K562 (cell line): ENCODE data around the gene SOWAHD. TPM values are rescaled to one million over a fixed set of nuclear protein-coding genes. Genes with fewer than 3 reads are reported as not detected.

Experiments
- ATAC-seq: fragments of 200-7000 bp; cut with Tn5 transposase; 3 replicates; pipeline ENCODE4 v1.9.1; 2020; ENCODE audit warnings: moderate library complexity
- BruUV-seq: library from RNA; stranded (reverse); fragments of 400-500 nt; replicated peaks from 2 replicates; lab custom pipeline; 2021; lab: Mats Ljungman, UMichigan
- CTCF ChIA-PET: fragments of 300-600 bp; formaldehyde crosslinking; extraction: SDS; loops from one replicate; lab custom pipeline; 2021; ENCODE audit warnings: low intra/inter-chr PET ratio; lab: Yijun Ruan, JAX
- POLR2A ChIA-PET: fragments of 300-600, 350-650 bp; sonication (Branson Sonifier 250); formaldehyde crosslinking; extraction: SDS; loops from one replicate; lab custom pipeline; 2021; ENCODE audit warnings: antibody characterized with exemption, inconsistent platforms; lab: Yijun Ruan, JAX
- DNase-seq, 4 experiments: peaks; one replicate each; pipeline versions ENCODE4 v3.0.0 to v3.0.0-alpha.2; 2011 to 2018; ENCODE audit warnings: low spot score in 3 of 4, mixed read lengths in 3 of 4; ENCODE audit errors: extremely low read depth in 1 of 4
- FAIRE-seq: peaks from 2 replicates; lab custom pipeline; 2011; peaks lifted over from hg19 to GRCh38; lab: Jason Lieb, UNC
- H2AFZ ChIP-seq: 2 replicates; pipeline ENCODE4 v1.6.0; 2011; ENCODE audit warnings: low read depth, low read length, control low read depth, inconsistent platforms
- H3K27ac ChIP-seq: fragments of 200-600 bp; 3 replicates; pipeline ENCODE4 v1.8.0; 2011; ENCODE audit warnings: low read depth, mild to moderate bottlenecking, control low read depth, inconsistent platforms, low read length, moderate library complexity, mixed read lengths; ENCODE audit errors: extremely low read depth
- H3K27me3 ChIP-seq, 2 experiments: fragments of 300-600 bp in 1 of 2; 2 replicates in 1 of 2; 3 replicates in 1 of 2; pipeline versions ENCODE4 v1.6.0 to v1.8.0; 2011; ENCODE audit warnings: inconsistent platforms in 2 of 2, low read length in 2 of 2, mild to moderate bottlenecking in 1 of 2, mixed read lengths in 1 of 2, moderate library complexity in 1 of 2; ENCODE audit not compliant: control insufficient read depth in 2 of 2, insufficient read depth in 2 of 2
- H3K36me3 ChIP-seq: fragments of 300-600 bp; 3 replicates; pipeline ENCODE4 v1.8.0; 2011; ENCODE audit warnings: mild to moderate bottlenecking, low read length, inconsistent platforms; ENCODE audit not compliant: control insufficient read depth, insufficient read depth
- H3K4me1 ChIP-seq, 2 experiments: fragments of 200-600 bp in 1 of 2; replicated peaks in 1 of 2; 2 replicates in 1 of 2; 3 replicates in 1 of 2; pipeline versions ENCODE4 v1.5.1 to v1.8.0; 2011; ENCODE audit warnings: inconsistent platforms in 2 of 2, low read length in 2 of 2, mild to moderate bottlenecking in 1 of 2, mixed read lengths in 1 of 2, moderate library complexity in 1 of 2; ENCODE audit not compliant: control insufficient read depth in 2 of 2, insufficient read depth in 2 of 2
- H3K4me2 ChIP-seq: 2 replicates; pipeline ENCODE4 v1.6.1; 2011; ENCODE audit warnings: low read length, control low read depth, inconsistent platforms, mixed read lengths; ENCODE audit not compliant: insufficient read depth
- H3K4me3 ChIP-seq: fragments of 200-600 bp; sonication (generic), shearing (Covaris generic); 2 replicates; pipeline ENCODE4 v1.5.1; 2016; ENCODE audit warnings: control low read depth, inconsistent platforms
- H3K79me2 ChIP-seq: fragments of 200-600 bp; 3 replicates; pipeline ENCODE4 v1.8.0; 2011; ENCODE audit warnings: low read length, inconsistent platforms; ENCODE audit not compliant: control insufficient read depth, insufficient read depth
- H3K9ac ChIP-seq, 2 experiments: 2 replicates each; pipeline versions ENCODE4 v1.6.0 to v1.6.1; 2011; ENCODE audit warnings: low read depth in 2 of 2, low read length in 2 of 2, control low read depth in 1 of 2, inconsistent platforms in 1 of 2, mild to moderate bottlenecking in 1 of 2, mixed read lengths in 1 of 2; ENCODE audit not compliant: insufficient read depth in 1 of 2
- H3K9me1 ChIP-seq: one replicate; pipeline ENCODE4 v1.6.0; 2011; ENCODE audit warnings: inconsistent platforms, mild to moderate bottlenecking, low read length, moderate library complexity; ENCODE audit not compliant: control insufficient read depth, insufficient read depth
- H3K9me3 ChIP-seq: replicated peaks from 2 replicates; pipeline ENCODE4 v1.5.1; 2011; ENCODE audit warnings: low read depth, low read length, inconsistent platforms; ENCODE audit not compliant: control insufficient read depth, insufficient read depth
- H4K20me1 ChIP-seq: replicated peaks from 2 replicates; pipeline ENCODE4 v1.6.1; 2011; ENCODE audit warnings: low read length, inconsistent platforms, mixed read lengths; ENCODE audit not compliant: control insufficient read depth, insufficient read depth
- BRCA1 ChIP-seq, 2 experiments: fragments of 450-650 bp in 1 of 2; sonication (generic) in 1 of 2; formaldehyde crosslinking in 1 of 2; IDR thresholded peaks; 2 replicates each; pipeline versions ENCODE4 v1.5.0 to v1.6.1; 2017 to 2020; ENCODE audit warnings: mild to moderate bottlenecking in 1 of 2, missing genetic modification reagents in 1 of 2
- CBX8 ChIP-seq: fragments of 200-600 bp; sonication (generic); IDR thresholded peaks from 2 replicates; pipeline ENCODE4 v1.6.1; 2012; ENCODE audit warnings: borderline replicate concordance, mixed run types, low read depth, mild to moderate bottlenecking, moderate library complexity, mixed read lengths, low read length, control low read depth, inconsistent platforms; ENCODE audit not compliant: poor library complexity, severe bottlenecking; ENCODE audit errors: extremely low read depth
- MIER1 ChIP-seq: fragments of 450-650 bp; IDR thresholded peaks from 2 replicates; pipeline ENCODE4 v1.6.1; 2016; ENCODE audit warnings: antibody characterized with exemption, mild to moderate bottlenecking, low read depth
- RBM17 ChIP-seq: fragments of 200-400 bp; formaldehyde crosslinking; IDR thresholded peaks from 2 replicates; pipeline ENCODE4 v1.6.1; 2017; ENCODE audit warnings: low read depth, mild to moderate bottlenecking, low read length, borderline replicate concordance
- SAP30 ChIP-seq: fragments of 200-600 bp; sonication (generic); IDR thresholded peaks from 2 replicates; pipeline ENCODE4 v1.6.1; 2012; ENCODE audit warnings: borderline replicate concordance, low read depth, mild to moderate bottlenecking, moderate library complexity, low read length, control low read depth, inconsistent platforms; ENCODE audit not compliant: insufficient read depth, poor library complexity, severe bottlenecking
- ZNF232 ChIP-seq: sonication (generic); formaldehyde crosslinking; IDR thresholded peaks from 2 replicates; pipeline ENCODE4 v1.8.0; 2022; ENCODE audit warnings: mild to moderate bottlenecking, missing genetic modification reagents
- ZSCAN29 ChIP-seq: fragments of 450-650 bp; IDR thresholded peaks from 2 replicates; pipeline ENCODE4 v1.6.1; 2017
- WGBS: fragments of 100-300 bp; shearing (Covaris generic); methylation state at CpG from one replicate; pipeline ENCODE4 v1.1.6; 2016; ENCODE audit warnings: low coverage, mixed read lengths; ENCODE audit not compliant: insufficient coverage; ENCODE audit errors: missing lambda C conversion rate; 5-methylcytosine and 5-hydroxymethylcytosine counted together
- in situ Hi-C: fragments of 300-500 bp; cut with MboI; formaldehyde crosslinking; loops from 4 replicates; pipeline ENCODE4 v1.15.0; 2018; ENCODE audit warnings: inconsistent platforms, mixed read lengths
- intact Hi-C: fragments of 100-400 bp; cut with micrococcal nuclease; formaldehyde crosslinking; loops from 2 replicates; pipeline ENCODE4 v1.14.2; 2022
- polyA plus RNA-seq, 8 experiments: library from polyadenylated mRNA; depleted of rRNA in 4 of 8; stranded (reverse) in 5 of 8; unstranded in 3 of 8; fragments of >200 nt; fragmentation: Nextera tagmentation in 2 of 8; fragmentation: Illumina TruSeq in 1 of 8; extraction: Ambion mirVana in 2 of 8; extraction: Trizol in 1 of 8; gene quantifications; 2 replicates each; pipeline versions ENCODE4 v1.2.1 to v1.2.3, GENCODE V29; 2011 to 2014; ENCODE audit warnings: inconsistent platforms in 1 of 8, missing spikeins in 1 of 8
- total RNA-seq, 7 experiments: library from RNA; depleted of rRNA in 6 of 7; stranded (reverse); fragments of >200 nt in 6 of 7; fragmentation: Illumina TruSeq in 2 of 7; extraction: Trizol in 2 of 7; gene quantifications; 2 replicates each; pipeline versions ENCODE4 v1.2.1 to v1.2.3, GENCODE V29; 2011 to 2021; ENCODE audit warnings: low replicate concordance in 1 of 7

SOWAHD gene
- total and polyA plus RNA-seq, 9 of the 15 experiments (the other 6 are each of a cell fraction or from before 2014, with no cell fraction given), result 0.13 to 0.29 TPM; not detected in 7

GRCh38 chrX:119783026-119783425, 24.6 kb downstream of the SOWAHD start:
- Histone ChIP-seq H4K20me1 (peaks cover 30% of the 10 kb centered on the region), H3K9ac (no peak overlapping the region), H3K4me1 (peaks cover 0 to 4% of the 10 kb centered on the region in 2 experiments; a peak in 3 of 5 replicates), H3K27me3 (no peaks in the 10 kb centered on the region), H3K9me1 (no peaks in the 10 kb centered on the region), H3K36me3 (peaks cover 60% of the 10 kb centered on the region), H2AFZ (no peak overlapping the region), H3K27ac (no peak overlapping the region), H3K79me2 (peaks cover 30% of the 10 kb centered on the region), H3K4me3 (no peak overlapping the region), H3K4me2 (no peak overlapping the region), H3K9me3 (no peaks in the 10 kb centered on the region)
- CTCF ChIA-PET, result no interaction called here
- POLR2A ChIA-PET, result no interaction called here
- no TSS peak for BruUV-seq
- ATAC-seq (no peak), FAIRE-seq (no peak)
- in situ Hi-C loops, result no loop called here
- TF ChIP-seq SAP30, result no peak
- no peak for TF ChIP-seq BRCA1 (IDR thresholded peaks at IDR 0.05)
- TF ChIP-seq BRCA1 (CRISPR knock-in tag; IDR thresholded peaks at IDR 0.05), result no peak
- no peak for TF ChIP-seq CBX8
- TF ChIP-seq ZNF232 (CRISPR knock-in tag), result no peak
- no peak for TF ChIP-seq MIER1
- no peak for TF ChIP-seq ZSCAN29
- no peak for TF ChIP-seq RBM17
- TF ChIP-seq, all 486 proteins: peak for 0
- intact Hi-C loops, result no loop called here
- no peak for DNase-seq
- 80% methylated on average over 4 of the region's 5 CpGs for WGBS
